ENCODE measurements around the gene FAM170B.

The FAM170B gene

DNA sequence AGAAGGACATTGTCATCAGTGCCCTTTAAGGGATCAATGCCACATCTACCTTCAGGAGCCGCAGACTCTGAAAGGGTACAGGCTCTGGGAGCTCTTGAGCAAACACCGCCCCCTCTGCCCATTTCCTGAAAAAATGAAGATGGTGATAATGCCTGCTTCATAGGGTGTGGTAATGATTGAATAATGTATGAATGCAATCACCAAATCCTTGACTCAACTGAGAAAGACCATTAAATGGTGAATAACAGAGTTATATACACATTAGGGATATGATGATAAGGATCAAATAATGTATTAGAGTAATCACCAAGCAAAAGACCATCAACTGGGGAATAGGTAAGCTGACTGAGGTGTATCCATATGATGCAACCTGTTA, 1.5 kb downstream of the FAM170B start:
- Histone ChIP-seq H3K9ac (ENCODE audit: low read depth, low read length) (no peak overlapping the region), H3K27me3 (ENCODE audit: control insufficient read depth, insufficient read depth, low read length) (no peaks in the 10 kb centered on the region), H3K36me3 (ENCODE audit: control insufficient read depth, insufficient read depth, low read length) (no peaks in the 10 kb centered on the region), H3K4me3 (ENCODE audit: low read depth, low read length) (no peak overlapping the region), H3K4me1 (ENCODE audit: control insufficient read depth, insufficient read depth, low read length) (no peaks in the 10 kb centered on the region), H3K9me3 (ENCODE audit: control insufficient read depth, insufficient read depth, low read length) (no peaks in the 10 kb centered on the region)

DNA sequence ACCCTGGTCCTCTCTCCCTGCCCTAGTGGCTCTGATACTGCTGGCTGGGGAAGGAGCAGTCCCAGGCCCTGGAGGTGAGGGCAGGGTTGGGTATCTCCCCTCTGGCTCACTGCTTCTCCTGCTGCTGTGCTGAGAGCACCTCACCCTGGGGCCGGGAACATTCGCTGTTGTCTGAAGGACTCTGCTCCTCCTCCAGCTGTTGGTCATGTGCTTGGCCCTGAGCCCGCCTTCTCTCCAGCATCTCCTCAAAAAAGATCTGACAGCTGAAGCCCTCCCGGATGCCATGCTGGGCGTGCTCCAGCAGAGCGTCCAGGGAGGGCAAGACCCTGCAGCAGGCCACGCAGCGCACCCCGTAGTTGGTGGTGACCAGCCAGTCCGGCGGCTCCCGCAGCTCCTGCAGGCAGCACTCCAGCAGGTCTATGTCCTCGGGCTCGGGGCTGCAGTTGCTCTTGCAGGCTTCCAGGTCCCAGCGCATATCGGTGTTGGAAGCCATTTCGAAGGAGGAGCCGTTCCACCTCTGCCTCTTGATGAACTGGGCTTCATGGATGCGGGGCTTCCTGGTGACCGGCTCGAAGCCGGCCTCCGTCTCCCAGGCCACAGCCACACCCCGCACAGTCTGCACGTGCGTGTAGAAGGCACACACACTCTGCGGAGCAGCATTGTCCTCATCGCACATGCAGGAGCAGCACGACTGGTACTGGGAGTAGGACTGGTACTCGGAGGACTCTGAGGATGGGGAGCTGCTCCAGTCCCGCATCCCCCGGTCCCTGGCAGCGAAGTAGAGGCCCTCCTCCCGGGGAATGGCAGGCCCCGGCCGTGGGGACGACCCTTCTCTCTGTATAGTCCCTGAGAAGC, 2.1 kb downstream of the FAM170B start:
- no peaks in the 10 kb centered on the region for H3K9me3 ChIP-seq (ENCODE audit: control insufficient read depth, insufficient read depth, low read length)
- H3K4me3 ChIP-seq (ENCODE audit: low read depth, low read length): no peak overlapping the region
- no peak overlapping the region for H3K9ac ChIP-seq (ENCODE audit: low read depth, low read length)
- no peaks in the 10 kb centered on the region for H3K27me3 ChIP-seq (ENCODE audit: control insufficient read depth, insufficient read depth, low read length)
- H3K36me3 ChIP-seq (ENCODE audit: control insufficient read depth, insufficient read depth, low read length): no peaks in the 10 kb centered on the region
- H3K4me1 ChIP-seq (ENCODE audit: control insufficient read depth, insufficient read depth, low read length): no peaks in the 10 kb centered on the region

DNA sequence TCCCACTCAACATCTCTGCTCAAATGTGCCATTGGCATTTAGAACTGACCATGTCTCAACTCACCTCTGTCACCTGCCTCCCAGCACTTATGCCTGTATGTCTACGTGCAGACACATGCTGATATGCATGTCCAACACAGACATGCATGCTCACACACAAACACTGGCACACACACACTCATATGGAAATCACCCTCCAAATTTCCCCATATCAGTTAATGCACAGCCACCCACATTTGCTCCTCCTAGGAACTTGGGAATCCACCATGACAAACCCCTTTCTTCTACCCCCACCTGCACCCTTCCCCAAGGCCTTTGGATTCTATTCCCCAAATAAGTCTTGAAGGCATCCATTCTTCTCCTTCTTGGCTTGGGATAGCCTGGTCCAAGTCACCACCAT, 4.4 kb downstream of the FAM170B start:
- Histone ChIP-seq H3K4me3 (ENCODE audit: low read depth, low read length) (no peak overlapping the region), H3K9ac (ENCODE audit: low read depth, low read length) (no peak overlapping the region), H3K36me3 (ENCODE audit: control insufficient read depth, insufficient read depth, low read length) (no peaks in the 10 kb centered on the region), H3K27me3 (ENCODE audit: control insufficient read depth, insufficient read depth, low read length) (no peaks in the 10 kb centered on the region), H3K4me1 (ENCODE audit: control insufficient read depth, insufficient read depth, low read length) (no peaks in the 10 kb centered on the region), H3K9me3 (ENCODE audit: control insufficient read depth, insufficient read depth, low read length) (no peaks in the 10 kb centered on the region)

DNA sequence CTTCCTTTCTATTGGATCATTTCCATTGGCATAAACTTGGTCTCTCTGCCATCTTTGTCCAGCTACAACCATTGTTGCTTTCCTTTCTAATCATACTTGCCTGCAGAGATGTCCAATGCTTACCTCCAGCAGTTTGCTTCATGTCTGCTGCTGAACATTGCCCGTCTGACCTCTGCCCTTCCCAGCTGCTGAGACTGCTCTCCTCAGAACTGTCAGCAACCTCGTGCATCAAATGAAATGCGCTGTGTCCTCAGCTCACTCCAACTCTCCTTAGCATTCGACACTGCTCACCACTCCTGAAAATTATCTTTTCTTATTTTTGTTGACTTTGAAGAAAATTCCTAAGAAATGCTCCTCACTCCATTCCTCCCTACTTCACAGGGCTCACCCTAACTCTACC, 5.0 kb downstream of the FAM170B start:
- Histone ChIP-seq H3K4me3 (ENCODE audit: low read depth, low read length) (no peak overlapping the region), H3K9ac (ENCODE audit: low read depth, low read length) (no peak overlapping the region), H3K27me3 (ENCODE audit: control insufficient read depth, insufficient read depth, low read length) (no peaks in the 10 kb centered on the region), H3K4me1 (ENCODE audit: control insufficient read depth, insufficient read depth, low read length) (no peaks in the 10 kb centered on the region), H3K9me3 (ENCODE audit: control insufficient read depth, insufficient read depth, low read length) (no peaks in the 10 kb centered on the region), H3K36me3 (ENCODE audit: control insufficient read depth, insufficient read depth, low read length) (no peaks in the 10 kb centered on the region)

DNA sequence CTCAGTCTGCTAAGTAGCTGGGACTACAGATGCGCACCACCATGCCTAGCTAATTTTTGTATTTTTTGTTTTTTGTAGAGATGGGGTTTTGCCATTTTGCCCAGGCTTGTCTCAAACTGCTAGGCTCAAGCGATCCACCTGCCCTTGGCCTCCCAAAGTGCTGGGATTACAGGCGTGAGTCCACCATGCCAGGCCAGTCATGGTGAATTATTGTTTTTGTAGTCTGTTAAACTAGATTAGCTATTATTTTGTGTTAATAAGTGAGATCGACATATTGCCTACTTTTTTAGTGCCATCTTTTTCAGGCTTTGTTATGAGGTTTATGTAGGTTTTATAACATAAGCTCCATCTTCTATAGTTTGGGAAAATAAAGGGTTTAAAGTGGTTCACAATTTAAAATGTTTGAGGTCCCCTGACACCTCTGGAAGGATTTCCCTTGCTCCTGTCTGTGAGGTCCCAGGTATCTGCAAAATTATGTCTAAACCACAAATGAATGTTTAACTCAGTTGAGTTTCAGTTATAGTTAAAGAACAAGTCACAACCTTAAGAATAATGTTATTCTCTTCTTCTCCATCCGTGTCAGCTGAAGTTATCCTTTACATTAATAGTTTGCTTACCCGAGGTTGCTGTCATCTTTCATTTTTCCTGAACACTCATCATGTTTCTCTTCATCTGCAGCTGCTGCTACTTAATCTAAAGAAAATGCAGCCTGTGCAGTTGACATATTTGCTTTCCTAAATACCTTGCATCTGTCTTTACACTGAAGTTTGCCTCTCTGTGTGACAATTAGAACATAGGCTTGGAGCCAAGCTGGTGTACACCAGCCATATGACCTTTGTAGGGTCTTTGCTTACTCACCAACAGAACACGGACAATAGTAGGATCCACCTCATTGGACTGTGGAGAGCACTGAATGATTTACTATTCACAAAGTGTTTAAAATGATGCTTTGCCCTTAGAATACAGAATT, 9.6 kb downstream of the FAM170B start:
- Histone ChIP-seq H3K9me3 (ENCODE audit: control insufficient read depth, insufficient read depth, low read length) (no peaks in the 10 kb centered on the region), H3K4me1 (ENCODE audit: control insufficient read depth, insufficient read depth, low read length) (no peaks in the 10 kb centered on the region), H3K27me3 (ENCODE audit: control insufficient read depth, insufficient read depth, low read length) (no peaks in the 10 kb centered on the region), H3K36me3 (ENCODE audit: control insufficient read depth, insufficient read depth, low read length) (no peaks in the 10 kb centered on the region), H3K4me3 (ENCODE audit: low read depth, low read length) (no peak overlapping the region), H3K9ac (ENCODE audit: low read depth, low read length) (no peak overlapping the region)

DNA sequence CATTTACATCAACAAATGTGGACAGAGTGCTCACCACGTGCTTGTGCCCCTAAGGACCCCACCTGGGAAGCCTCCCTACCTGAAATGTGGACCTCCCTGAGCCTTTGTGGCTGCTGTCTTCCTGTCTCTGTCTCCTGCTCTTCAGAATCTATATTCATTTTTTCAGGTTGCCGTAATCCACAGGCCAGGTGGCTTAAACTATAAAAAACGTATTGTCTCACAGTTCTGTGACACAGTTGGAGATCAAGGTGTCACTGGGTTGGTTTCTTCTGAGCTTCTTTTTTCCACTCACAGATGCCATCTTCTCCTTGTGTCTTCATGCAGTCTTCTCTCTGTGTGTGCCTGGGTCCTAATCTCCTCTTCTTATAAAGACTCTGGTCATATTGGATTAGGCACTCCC, 12.9 kb downstream of the FAM170B start:
- Histone ChIP-seq H3K9ac (ENCODE audit: low read depth, low read length) (no peak overlapping the region), H3K36me3 (ENCODE audit: control insufficient read depth, insufficient read depth, low read length) (no peaks in the 10 kb centered on the region), H3K4me1 (ENCODE audit: control insufficient read depth, insufficient read depth, low read length) (no peaks in the 10 kb centered on the region), H3K9me3 (ENCODE audit: control insufficient read depth, insufficient read depth, low read length) (no peaks in the 10 kb centered on the region), H3K4me3 (ENCODE audit: low read depth, low read length) (no peak overlapping the region), H3K27me3 (ENCODE audit: control insufficient read depth, insufficient read depth, low read length) (peaks cover 6% of the 10 kb centered on the region)

DNA sequence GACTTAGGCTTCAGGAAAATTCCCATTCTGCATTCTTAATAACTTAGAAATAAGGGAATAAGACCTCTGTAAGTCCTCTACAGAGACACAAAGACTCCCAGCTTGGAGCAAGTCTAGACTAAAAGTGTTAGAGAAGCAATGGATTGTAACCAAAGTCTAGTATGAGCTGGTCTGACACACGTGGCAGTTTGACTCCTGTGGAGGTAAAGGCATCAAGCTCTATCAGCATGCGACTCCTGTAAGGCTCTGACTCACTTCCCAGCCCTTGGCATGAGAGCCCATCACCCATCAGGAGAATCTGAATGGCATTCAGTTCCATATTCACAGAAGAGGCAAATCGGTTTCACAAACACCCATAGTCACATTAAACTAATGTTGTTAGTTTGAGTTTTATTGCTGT, 14.1 kb downstream of the FAM170B start:
- Histone ChIP-seq H3K9me3 (ENCODE audit: control insufficient read depth, insufficient read depth, low read length) (no peaks in the 10 kb centered on the region), H3K36me3 (ENCODE audit: control insufficient read depth, insufficient read depth, low read length) (no peaks in the 10 kb centered on the region), H3K4me3 (ENCODE audit: low read depth, low read length) (no peak overlapping the region), H3K9ac (ENCODE audit: low read depth, low read length) (no peak overlapping the region), H3K27me3 (ENCODE audit: control insufficient read depth, insufficient read depth, low read length) (peaks cover 9% of the 10 kb centered on the region), H3K4me1 (ENCODE audit: control insufficient read depth, insufficient read depth, low read length) (no peaks in the 10 kb centered on the region)

DNA sequence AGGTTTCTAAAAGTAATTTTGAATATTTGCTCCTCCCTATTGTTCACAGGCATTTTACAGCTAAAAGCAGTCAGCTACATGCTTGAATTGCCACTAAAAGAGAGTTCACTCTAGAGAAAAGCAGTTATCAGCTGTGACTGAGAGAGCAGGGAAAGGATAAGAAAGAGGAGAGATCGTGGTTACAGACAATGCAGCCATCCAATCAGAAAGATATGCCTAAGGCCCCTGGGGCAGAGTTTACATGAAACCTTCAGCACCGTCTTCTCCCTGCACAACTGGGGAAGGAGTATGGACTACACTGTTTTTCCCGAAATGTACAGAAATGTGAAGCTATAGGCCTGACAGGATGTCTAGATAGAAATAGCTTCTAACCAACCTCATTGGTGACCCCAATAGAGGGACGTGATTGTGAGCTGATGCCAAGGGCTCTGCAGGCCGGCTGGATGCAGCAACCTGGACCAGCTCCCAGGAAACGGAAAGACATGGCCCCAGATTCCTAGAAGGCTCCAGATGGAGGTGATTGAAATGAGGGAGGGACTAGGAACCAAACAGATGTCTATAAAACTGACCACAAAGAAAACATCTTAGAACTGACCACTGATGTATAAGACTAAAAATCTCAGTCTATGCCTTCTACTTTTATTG, 15.3 kb downstream of the FAM170B start:
- Histone ChIP-seq H3K9me3 (ENCODE audit: control insufficient read depth, insufficient read depth, low read length) (no peaks in the 10 kb centered on the region), H3K9ac (ENCODE audit: low read depth, low read length) (no peak overlapping the region), H3K4me1 (ENCODE audit: control insufficient read depth, insufficient read depth, low read length) (no peaks in the 10 kb centered on the region), H3K4me3 (ENCODE audit: low read depth, low read length) (no peak overlapping the region), H3K36me3 (ENCODE audit: control insufficient read depth, insufficient read depth, low read length) (no peaks in the 10 kb centered on the region), H3K27me3 (ENCODE audit: control insufficient read depth, insufficient read depth, low read length) (peaks cover 14% of the 10 kb centered on the region)

DNA sequence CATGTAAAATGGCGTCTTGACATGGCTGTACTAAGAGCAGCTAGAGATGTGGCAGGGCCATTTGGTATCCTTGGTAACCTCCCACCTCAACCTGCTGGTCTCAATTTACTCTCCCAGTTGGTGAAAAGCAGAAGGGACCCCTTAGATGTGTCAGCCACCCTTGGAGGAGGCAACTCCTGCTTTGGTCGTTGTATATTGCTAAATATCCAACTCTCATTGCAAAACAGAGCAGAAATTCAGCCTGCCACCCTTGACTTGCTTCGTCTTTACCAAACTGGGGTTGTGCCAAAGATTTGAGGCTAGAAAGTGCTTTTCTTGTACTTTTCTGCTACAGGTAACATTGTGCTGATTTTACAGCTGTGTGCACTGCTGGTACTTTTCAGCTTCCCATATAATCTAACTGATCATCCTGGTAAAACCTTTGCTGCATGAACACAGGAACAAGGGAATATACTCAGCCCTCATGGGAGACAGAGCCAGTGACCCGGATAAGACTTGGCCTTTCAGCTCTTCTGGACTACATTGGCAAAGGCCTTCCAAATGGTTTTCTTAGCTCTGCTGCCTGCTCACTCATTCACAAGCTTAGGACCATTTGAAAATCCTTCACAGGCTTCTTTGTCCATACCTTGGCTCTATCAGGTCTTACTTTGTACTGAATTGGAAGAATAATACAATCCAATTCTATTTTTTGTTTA, 16.3 kb downstream of the FAM170B start:
- no peaks in the 10 kb centered on the region for H3K36me3 ChIP-seq (ENCODE audit: control insufficient read depth, insufficient read depth, low read length)
- H3K9me3 ChIP-seq (ENCODE audit: control insufficient read depth, insufficient read depth, low read length): no peaks in the 10 kb centered on the region
- peaks cover 14% of the 10 kb centered on the region for H3K27me3 ChIP-seq (ENCODE audit: control insufficient read depth, insufficient read depth, low read length)
- H3K4me1 ChIP-seq (ENCODE audit: control insufficient read depth, insufficient read depth, low read length): no peaks in the 10 kb centered on the region
- no peak overlapping the region for H3K4me3 ChIP-seq (ENCODE audit: low read depth, low read length)
- H3K9ac ChIP-seq (ENCODE audit: low read depth, low read length): no peak overlapping the region

DNA sequence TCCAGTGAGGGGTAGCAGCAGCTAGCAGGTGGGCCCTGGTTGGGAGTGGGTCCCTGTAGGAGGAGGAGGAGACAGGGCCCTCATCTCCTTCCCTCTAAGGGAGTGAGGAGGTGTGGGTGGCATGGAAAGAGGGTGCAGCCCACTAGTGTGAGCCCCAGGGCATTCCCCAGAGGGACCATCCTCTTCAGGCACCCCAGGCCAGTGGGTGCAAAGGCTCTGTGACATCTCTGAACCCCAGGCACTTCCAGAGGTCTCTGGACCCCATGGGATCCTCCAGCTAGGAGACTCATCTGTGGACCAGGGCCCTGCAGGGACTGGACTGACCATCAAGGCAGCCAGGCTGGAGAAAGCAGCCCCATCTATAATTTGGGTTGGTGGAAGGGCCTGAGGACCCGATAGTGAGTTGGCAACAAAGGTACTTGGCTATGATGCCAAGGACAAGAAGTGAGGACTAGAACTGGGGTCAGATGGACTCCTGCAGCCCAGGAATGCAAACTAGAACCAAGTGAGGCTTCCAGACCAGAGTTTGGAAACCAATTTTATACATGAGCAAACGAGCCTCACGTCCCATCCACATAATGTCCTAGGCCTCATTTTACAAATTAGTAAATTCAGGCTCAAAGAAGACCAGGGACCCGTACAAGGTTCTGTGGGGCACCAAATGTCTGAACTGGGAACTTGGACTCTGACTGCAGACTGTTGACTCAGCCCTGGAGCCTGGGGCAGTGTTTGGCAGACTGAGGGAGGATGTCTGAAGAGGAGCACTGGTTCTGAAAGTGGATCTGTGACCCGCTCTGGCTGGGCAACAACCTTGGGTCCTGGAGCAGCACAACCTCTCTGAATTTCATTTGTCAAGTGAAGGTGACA, 17.1 kb downstream of the FAM170B start:
- Histone ChIP-seq H3K27me3 (ENCODE audit: control insufficient read depth, insufficient read depth, low read length) (peaks cover 14% of the 10 kb centered on the region), H3K4me1 (ENCODE audit: control insufficient read depth, insufficient read depth, low read length) (no peaks in the 10 kb centered on the region), H3K9ac (ENCODE audit: low read depth, low read length) (no peak overlapping the region), H3K4me3 (ENCODE audit: low read depth, low read length) (no peak overlapping the region), H3K9me3 (ENCODE audit: control insufficient read depth, insufficient read depth, low read length) (no peaks in the 10 kb centered on the region), H3K36me3 (ENCODE audit: control insufficient read depth, insufficient read depth, low read length) (no peaks in the 10 kb centered on the region)
